H9 (cell line): ENCODE data around the gene PREX1. TPM values are rescaled to one million over a fixed set of nuclear protein-coding genes. Genes with fewer than 3 reads are reported as not detected.

Experiments
- DNase-seq: peaks from one replicate; pipeline ENCODE4 v3.0.0-alpha.2; 2017
- H2AFZ ChIP-seq: one replicate; pipeline ENCODE4 v1.6.1; 2013; ENCODE audit warnings: mild to moderate bottlenecking, low read length, control low read depth, moderate library complexity
- H2AK5ac ChIP-seq: 2 replicates; pipeline ENCODE4 v1.6.1; 2013; ENCODE audit warnings: low read length, control low read depth, mixed read lengths; ENCODE audit not compliant: insufficient read length
- H2BK120ac ChIP-seq: one replicate; pipeline ENCODE4 v1.6.1; 2013; ENCODE audit warnings: low read depth, mild to moderate bottlenecking, low read length, control low read depth, inconsistent platforms; ENCODE audit not compliant: poor library complexity, severe bottlenecking
- H2BK12ac ChIP-seq: 2 replicates; pipeline ENCODE4 v1.6.1; 2013; ENCODE audit warnings: low read length, control low read depth, mixed read lengths, low read depth; ENCODE audit not compliant: insufficient read length
- H2BK15ac ChIP-seq: 2 replicates; pipeline ENCODE4 v1.6.1; 2013; ENCODE audit warnings: low read depth, low read length, control low read depth
- H2BK20ac ChIP-seq: one replicate; pipeline ENCODE4 v1.6.1; 2013; ENCODE audit warnings: low read depth, mild to moderate bottlenecking, low read length, control low read depth, inconsistent platforms; ENCODE audit not compliant: poor library complexity, severe bottlenecking
- H2BK5ac ChIP-seq: 2 replicates; pipeline ENCODE4 v1.6.1; 2013; ENCODE audit warnings: low read length, control low read depth, mixed read lengths; ENCODE audit not compliant: insufficient read length
- H3K14ac ChIP-seq: 2 replicates; pipeline ENCODE4 v1.6.1; 2013; ENCODE audit warnings: low read length, control low read depth; ENCODE audit not compliant: insufficient read depth
- H3K18ac ChIP-seq: 2 replicates; pipeline ENCODE4 v1.6.1; 2013; ENCODE audit warnings: low read depth, mild to moderate bottlenecking, mixed read lengths, low read length, control low read depth; ENCODE audit not compliant: insufficient read length
- H3K23ac ChIP-seq: 2 replicates; pipeline ENCODE4 v1.6.1; 2013; ENCODE audit warnings: low read length, control low read depth, mixed read lengths, low read depth; ENCODE audit not compliant: insufficient read length
- H3K23me2 ChIP-seq: 2 replicates; pipeline ENCODE4 v1.6.1; 2013; ENCODE audit warnings: low read depth, mild to moderate bottlenecking, mixed read lengths, low read length, control low read depth; ENCODE audit not compliant: insufficient read length, poor library complexity, severe bottlenecking
- H3K27ac ChIP-seq: 2 replicates; pipeline ENCODE4 v1.5.1; 2013; ENCODE audit warnings: low read length, control low read depth, mixed read lengths, low read depth; ENCODE audit not compliant: insufficient read length
- H3K27me3 ChIP-seq: 2 replicates; pipeline ENCODE4 v1.6.1; 2013; ENCODE audit warnings: low read length, control low read depth, inconsistent platforms; ENCODE audit not compliant: insufficient read depth
- H3K4ac ChIP-seq: 2 replicates; pipeline ENCODE4 v1.6.1; 2013; ENCODE audit warnings: low read depth, mild to moderate bottlenecking, control low read depth, inconsistent platforms, low read length, moderate library complexity
- H3K4me1 ChIP-seq: 2 replicates; pipeline ENCODE4 v1.6.1; 2013; ENCODE audit warnings: low read length, control low read depth, inconsistent platforms; ENCODE audit not compliant: insufficient read depth
- H3K4me2 ChIP-seq: 2 replicates; pipeline ENCODE4 v1.6.1; 2013; ENCODE audit warnings: low read length, control low read depth, mixed read lengths; ENCODE audit not compliant: insufficient read length, insufficient read depth
- H3K56ac ChIP-seq: 2 replicates; pipeline ENCODE4 v1.6.1; 2013; ENCODE audit warnings: low read depth, mild to moderate bottlenecking, mixed read lengths, low read length, control low read depth; ENCODE audit not compliant: insufficient read length
- H3K79me1 ChIP-seq: 2 replicates; pipeline ENCODE4 v1.6.1; 2013; ENCODE audit warnings: low read depth, mild to moderate bottlenecking, moderate library complexity, low read length, control low read depth, inconsistent platforms; ENCODE audit not compliant: insufficient read depth, poor library complexity, severe bottlenecking
- H3K79me2 ChIP-seq: 2 replicates; pipeline ENCODE4 v1.6.1; 2013; ENCODE audit warnings: low read length, control low read depth, inconsistent platforms; ENCODE audit not compliant: insufficient read depth
- H3K9ac ChIP-seq: 2 replicates; pipeline ENCODE4 v1.6.1; 2013; ENCODE audit warnings: low read length, control low read depth, mixed read lengths; ENCODE audit not compliant: insufficient read length; ENCODE audit errors: extremely low read depth
- H3K9me3 ChIP-seq: one replicate; pipeline ENCODE4 v1.6.1; 2013; ENCODE audit warnings: low read depth, low read length, inconsistent platforms; ENCODE audit not compliant: control insufficient read depth
- H3T11ph ChIP-seq: one replicate; pipeline ENCODE4 v1.6.1; 2013; ENCODE audit warnings: mild to moderate bottlenecking, low read length, control low read depth, inconsistent platforms
- H4K20me1 ChIP-seq: one replicate; pipeline ENCODE4 v1.6.1; 2013; ENCODE audit not compliant: control insufficient read depth, insufficient read length, insufficient read depth
- H4K5ac ChIP-seq: 2 replicates; pipeline ENCODE4 v1.6.1; 2013; ENCODE audit warnings: low read depth, mild to moderate bottlenecking, mixed read lengths, low read length, control low read depth; ENCODE audit not compliant: insufficient read length
- H4K8ac ChIP-seq: replicated peaks from 2 replicates; pipeline ENCODE4 v1.6.1; 2013; ENCODE audit warnings: low read length, control low read depth, mixed read lengths, low read depth; ENCODE audit not compliant: insufficient read length
- H4K91ac ChIP-seq: 2 replicates; pipeline ENCODE4 v1.6.1; 2013; ENCODE audit warnings: low read depth, mild to moderate bottlenecking, moderate library complexity, mixed read lengths, low read length, control low read depth; ENCODE audit not compliant: insufficient read length
- H3K27ac Mint-ChIP-seq, 3 experiments: 2 replicates in 2 of 3; 3 replicates in 1 of 3; pipeline ENCODE4 v1.8.0; 2020 to 2021; ENCODE audit warnings: mixed read lengths in 3 of 3, mild to moderate bottlenecking in 1 of 3, moderate library complexity in 1 of 3
- H3K27me3 Mint-ChIP-seq: 2 replicates; pipeline ENCODE4 v1.8.0; 2021; ENCODE audit warnings: low read depth, mild to moderate bottlenecking, moderate library complexity, mixed read lengths
- H3K36me3 Mint-ChIP-seq, 3 experiments: 2 replicates in 2 of 3; 3 replicates in 1 of 3; pipeline ENCODE4 v1.8.0; 2020 to 2021; ENCODE audit warnings: low read depth in 3 of 3, mixed read lengths in 3 of 3; ENCODE audit not compliant: insufficient read depth in 1 of 3
- H3K4me1 Mint-ChIP-seq, 2 experiments: 2 replicates each; pipeline ENCODE4 v1.8.0; 2020; ENCODE audit warnings: mixed read lengths in 2 of 2
- H3K4me3 Mint-ChIP-seq, 2 experiments: 2 replicates in 1 of 2; 3 replicates in 1 of 2; pipeline ENCODE4 v1.8.0; 2020 to 2021; ENCODE audit warnings: mild to moderate bottlenecking in 2 of 2, mixed read lengths in 2 of 2, moderate library complexity in 1 of 2
- H3K9me3 Mint-ChIP-seq, 2 experiments: 2 replicates in 1 of 2; 3 replicates in 1 of 2; pipeline ENCODE4 v1.8.0; 2020; ENCODE audit warnings: mild to moderate bottlenecking in 2 of 2, mixed read lengths in 2 of 2, moderate library complexity in 1 of 2
- WGBS: extraction: QIAGEN DNeasy Blood & Tissue Kit; methylation state at CpG from one replicate; pipeline ENCODE4 v1.1.7; 2013; ENCODE audit warnings: missing lambda C conversion rate, low lambda C conversion rate, mixed read lengths; ENCODE audit not compliant: insufficient read length; ENCODE audit errors: extremely low coverage; 5-methylcytosine and 5-hydroxymethylcytosine counted together
- total RNA-seq: library from RNA; stranded (reverse); gene quantifications from 2 replicates; pipeline ENCODE4 v1.2.1, GENCODE V29; 2021
- TF ChIP-seq, protein P1 (sequence below): fragments of 200-600 bp; sonication (generic); conservative IDR thresholded peaks from 3 replicates; pipeline ENCODE4 v1.8.0; 2021; ENCODE audit warnings: antibody characterized with exemption, mild to moderate bottlenecking

The PREX1 gene
- total RNA-seq, 1 experiment from 2014 or later, result 6.6 TPM

DNA sequence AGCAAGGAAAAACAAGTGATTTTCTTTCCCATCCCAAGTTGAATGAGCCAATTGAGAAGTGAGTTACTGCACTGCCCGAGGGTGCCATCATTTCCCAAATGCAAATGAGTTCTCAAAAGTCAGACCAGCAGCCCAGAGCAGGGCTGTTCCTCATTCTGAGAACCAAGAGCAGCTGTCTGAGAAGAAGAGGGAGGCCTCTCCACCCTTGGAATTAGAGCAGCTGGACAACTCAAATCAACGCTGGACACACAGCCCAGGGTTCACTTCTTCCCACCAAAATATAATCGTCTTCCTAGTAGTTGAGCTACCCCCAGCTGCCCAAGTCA lies 4.6 kb upstream of the PREX1 start:
- no peaks in the 10 kb centered on the region for H3K9me3 ChIP-seq
- no peaks in the 10 kb centered on the region for H4K20me1 ChIP-seq
- peaks cover 6 to 16% of the 10 kb centered on the region in 2 experiments; a peak in 3 of 4 replicates for H3K4me1 Mint-ChIP-seq
- WGBS, result no CpG with 5 or more reads among the region's 3 CpGs
- TF ChIP-seq, protein P1, sequence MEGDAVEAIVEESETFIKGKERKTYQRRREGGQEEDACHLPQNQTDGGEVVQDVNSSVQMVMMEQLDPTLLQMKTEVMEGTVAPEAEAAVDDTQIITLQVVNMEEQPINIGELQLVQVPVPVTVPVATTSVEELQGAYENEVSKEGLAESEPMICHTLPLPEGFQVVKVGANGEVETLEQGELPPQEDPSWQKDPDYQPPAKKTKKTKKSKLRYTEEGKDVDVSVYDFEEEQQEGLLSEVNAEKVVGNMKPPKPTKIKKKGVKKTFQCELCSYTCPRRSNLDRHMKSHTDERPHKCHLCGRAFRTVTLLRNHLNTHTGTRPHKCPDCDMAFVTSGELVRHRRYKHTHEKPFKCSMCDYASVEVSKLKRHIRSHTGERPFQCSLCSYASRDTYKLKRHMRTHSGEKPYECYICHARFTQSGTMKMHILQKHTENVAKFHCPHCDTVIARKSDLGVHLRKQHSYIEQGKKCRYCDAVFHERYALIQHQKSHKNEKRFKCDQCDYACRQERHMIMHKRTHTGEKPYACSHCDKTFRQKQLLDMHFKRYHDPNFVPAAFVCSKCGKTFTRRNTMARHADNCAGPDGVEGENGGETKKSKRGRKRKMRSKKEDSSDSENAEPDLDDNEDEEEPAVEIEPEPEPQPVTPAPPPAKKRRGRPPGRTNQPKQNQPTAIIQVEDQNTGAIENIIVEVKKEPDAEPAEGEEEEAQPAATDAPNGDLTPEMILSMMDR, result no peak
- H3K23me2 ChIP-seq, result peaks cover 5% of the 10 kb centered on the region
- DNase-seq, result no peak
- H3K9me3 Mint-ChIP-seq, result no peaks in the 10 kb centered on the region
- H4K8ac ChIP-seq, result no peak overlapping the region
- no peak overlapping the region for H2AFZ ChIP-seq
- H3T11ph ChIP-seq, result no peak overlapping the region
- H2BK15ac ChIP-seq, result no peak overlapping the region
- H3K27me3 Mint-ChIP-seq, result peaks cover 71% of the 10 kb centered on the region
- no peak overlapping the region for H2BK20ac ChIP-seq
- H3K56ac ChIP-seq, result no peak overlapping the region
- H3K79me2 ChIP-seq, result no peaks in the 10 kb centered on the region
- peaks cover 6% of the 10 kb centered on the region; the same call in 1 of the 2 replicates for H3K27me3 ChIP-seq
- no peak overlapping the region for H4K91ac ChIP-seq
- H3K4ac ChIP-seq, result no peak overlapping the region
- no peak overlapping the region for H3K14ac ChIP-seq
- no peak overlapping the region for H3K18ac ChIP-seq
- H3K27ac ChIP-seq, result no peak overlapping the region
- no peak overlapping the region for H3K27ac Mint-ChIP-seq
- no peak overlapping the region for H3K9ac ChIP-seq
- no peaks in the 10 kb centered on the region for H3K36me3 Mint-ChIP-seq
- no peak overlapping the region for H2BK5ac ChIP-seq
- no peaks in the 10 kb centered on the region for H3K4me1 ChIP-seq
- no peak overlapping the region for H2AK5ac ChIP-seq
- H2BK120ac ChIP-seq, result no peak overlapping the region
- no peak overlapping the region for H2BK12ac ChIP-seq
- H3K23ac ChIP-seq, result no peak overlapping the region
- H3K4me3 Mint-ChIP-seq, result no peak overlapping the region
- no peak overlapping the region for H4K5ac ChIP-seq
- no peaks in the 10 kb centered on the region for H3K79me1 ChIP-seq
- H3K4me2 ChIP-seq, result no peak overlapping the region
